ENCODE measurements around the gene RNF31.

The RNF31 gene

DNA sequence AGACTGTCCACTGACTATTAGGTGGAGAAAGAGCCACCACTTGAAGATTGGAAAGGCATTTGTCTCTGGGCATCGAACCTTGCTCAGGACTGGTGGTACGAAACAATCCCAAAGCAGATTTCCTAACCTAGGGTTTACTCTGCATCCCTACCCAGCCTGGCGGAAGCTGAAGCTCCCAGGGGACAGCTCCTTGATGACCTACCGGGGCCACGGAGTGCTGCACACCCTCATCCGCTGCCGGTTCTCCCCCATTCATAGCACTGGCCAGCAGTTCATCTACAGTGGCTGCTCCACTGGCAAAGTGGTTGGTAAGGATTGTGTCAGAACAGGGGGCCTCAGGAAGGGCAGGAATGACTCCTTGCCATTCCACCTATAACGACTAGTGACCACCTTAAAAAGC lies 26.1 kb upstream of the RNF31 start:
- H3K9ac ChIP-seq (ENCODE audit: low read length): no peak overlapping the region
- H2AFZ ChIP-seq (ENCODE audit: low read depth, low read length): no peak overlapping the region
- TF ChIP-seq CTCF (IDR thresholded peaks at IDR 0.05; ENCODE audit: low read depth, low read length) (no peak), EZH2phosphoT487 (IDR thresholded peaks at IDR 0.05; ENCODE audit: low read depth) (no peak)
- H3K79me2 ChIP-seq (ENCODE audit: low read length): 0 out of 2 replicates have a peak, but pooled peaks cover 4% of the 10 kb centered on the region
- no peaks in the 10 kb centered on the region for H4K20me1 ChIP-seq (ENCODE audit: insufficient read depth, low read length)
- no peaks in the 10 kb centered on the region for H3K27me3 ChIP-seq (ENCODE audit: low read depth, low read length)
- no peak overlapping the region for H3K27ac ChIP-seq (ENCODE audit: low read length)
- H3K36me3 ChIP-seq (replicated peaks; ENCODE audit: low read depth, low read length): peaks cover 48% of the 10 kb centered on the region
- H3K9me3 ChIP-seq (ENCODE audit: insufficient read depth, low read length): no peaks in the 10 kb centered on the region
- H3K4me3 ChIP-seq (ENCODE audit: low read length): no peak overlapping the region
- H3K4me1 ChIP-seq (ENCODE audit: low read length): peaks cover 19% of the 10 kb centered on the region
- no peak overlapping the region for H3K4me2 ChIP-seq (ENCODE audit: low read length)

GRCh38 chr14:24122416-24122815 lies 24.9 kb upstream of the RNF31 start:
- Histone ChIP-seq H3K9me3 (ENCODE audit: insufficient read depth, low read length) (no peaks in the 10 kb centered on the region), H3K4me3 (ENCODE audit: low read length) (no peak overlapping the region), H3K79me2 (ENCODE audit: low read length) (no peaks in the 10 kb centered on the region), H3K9ac (ENCODE audit: low read length) (no peak overlapping the region), H4K20me1 (ENCODE audit: insufficient read depth, low read length) (no peaks in the 10 kb centered on the region), H3K27ac (ENCODE audit: low read length) (no peak overlapping the region), H2AFZ (ENCODE audit: low read depth, low read length) (no peak overlapping the region), H3K4me2 (ENCODE audit: low read length) (no peak overlapping the region), H3K36me3 (replicated peaks; ENCODE audit: low read depth, low read length) (peaks cover 41% of the 10 kb centered on the region), H3K27me3 (ENCODE audit: low read depth, low read length) (no peaks in the 10 kb centered on the region), H3K4me1 (ENCODE audit: low read length) (peaks cover 19% of the 10 kb centered on the region)
- TF ChIP-seq EZH2phosphoT487 (IDR thresholded peaks at IDR 0.05; ENCODE audit: low read depth) (no peak), CTCF (IDR thresholded peaks at IDR 0.05; ENCODE audit: low read depth, low read length) (no peak)

- Histone ChIP-seq H3K9ac (ENCODE audit: low read length) (no peak overlapping the region), H3K4me2 (ENCODE audit: low read length) (no peak overlapping the region), H4K20me1 (ENCODE audit: insufficient read depth, low read length) (no peaks in the 10 kb centered on the region), H3K27me3 (ENCODE audit: low read depth, low read length) (no peaks in the 10 kb centered on the region), H2AFZ (ENCODE audit: low read depth, low read length) (no peak overlapping the region), H3K27ac (ENCODE audit: low read length) (peak overlapping the region; percentile 87), H3K4me3 (ENCODE audit: low read length) (no peak overlapping the region), H3K36me3 (replicated peaks; ENCODE audit: low read depth, low read length) (peaks cover 39% of the 10 kb centered on the region), H3K4me1 (ENCODE audit: low read length) (peaks cover 19% of the 10 kb centered on the region), H3K79me2 (ENCODE audit: low read length) (no peaks in the 10 kb centered on the region), H3K9me3 (ENCODE audit: insufficient read depth, low read length) (no peaks in the 10 kb centered on the region)
- TF ChIP-seq EZH2phosphoT487 (IDR thresholded peaks at IDR 0.05; ENCODE audit: low read depth): no peak
- no peak for TF ChIP-seq CTCF (IDR thresholded peaks at IDR 0.05; ENCODE audit: low read depth, low read length)
Observed at GRCh38 chr14:24122898-24123297, 24.4 kb upstream of the RNF31 start.

- H3K4me2 ChIP-seq (ENCODE audit: low read length): peak overlapping the region; percentile 67
- H2AFZ ChIP-seq (ENCODE audit: low read depth, low read length): peak overlapping the region; percentile 47; the same call in 1 of the 2 replicates
- H3K27ac ChIP-seq (ENCODE audit: low read length): peak overlapping the region; percentile 87
- TF ChIP-seq EZH2phosphoT487 (IDR thresholded peaks at IDR 0.05; ENCODE audit: low read depth) (no peak), CTCF (IDR thresholded peaks at IDR 0.05; ENCODE audit: low read depth, low read length) (no peak)
- peaks cover 32% of the 10 kb centered on the region for H3K36me3 ChIP-seq (replicated peaks; ENCODE audit: low read depth, low read length)
- H3K27me3 ChIP-seq (ENCODE audit: low read depth, low read length): no peaks in the 10 kb centered on the region
- H3K4me3 ChIP-seq (ENCODE audit: low read length): peak overlapping the region; percentile 27
- no peaks in the 10 kb centered on the region for H3K9me3 ChIP-seq (ENCODE audit: insufficient read depth, low read length)
- no peaks in the 10 kb centered on the region for H4K20me1 ChIP-seq (ENCODE audit: insufficient read depth, low read length)
- H3K4me1 ChIP-seq (ENCODE audit: low read length): peaks cover 19% of the 10 kb centered on the region
- peak overlapping the region; percentile 43; the same call in 1 of the 2 replicates for H3K9ac ChIP-seq (ENCODE audit: low read length)
- H3K79me2 ChIP-seq (ENCODE audit: low read length): no peaks in the 10 kb centered on the region
Observed at GRCh38 chr14:24123424-24124417, 23.6 kb upstream of the RNF31 start.

Data from OCI-LY3 (cell line).